WTC11 (cell line): ENCODE results near the gene WSB2. TPM values are rescaled to one million over a fixed set of nuclear protein-coding genes. Genes with fewer than 3 reads are reported as not detected.

ENCODE experiments used
- ATAC-seq: fragments of 200-7000 bp; cut with Tn5 transposase; 2 replicates; pipeline ENCODE4 v1.10.0; 2021; ENCODE audit warnings: mild to moderate bottlenecking, moderate library complexity
- CTCF ChIA-PET: fragments of 300-600 bp; sonication (Branson Sonifier 250); formaldehyde crosslinking; loops from one replicate; lab custom pipeline; 2021; ENCODE audit warnings: antibody characterized with exemption; lab: Charles Lee
- POLR2A ChIA-PET: fragments of 350-600 bp; sonication (Branson Sonifier 250); formaldehyde crosslinking; loops from one replicate; lab custom pipeline; 2021; ENCODE audit warnings: antibody characterized with exemption; lab: Charles Lee
- DNase-seq: peaks from one replicate; pipeline ENCODE4 v3.0.0; 2021; ENCODE audit warnings: low spot score
- H3K27ac Mint-ChIP-seq: 2 replicates; pipeline ENCODE4 v1.8.0; 2021; ENCODE audit warnings: mixed read lengths
- H3K27me3 Mint-ChIP-seq: 2 replicates; pipeline ENCODE4 v1.8.0; 2021; ENCODE audit warnings: low read depth, mild to moderate bottlenecking, moderate library complexity, mixed read lengths
- H3K36me3 Mint-ChIP-seq: 2 replicates; pipeline ENCODE4 v1.8.0; 2021; ENCODE audit warnings: mixed read lengths
- H3K4me1 Mint-ChIP-seq: 2 replicates; pipeline ENCODE4 v1.8.0; 2022; ENCODE audit warnings: mixed read lengths
- H3K4me3 Mint-ChIP-seq: 2 replicates; pipeline ENCODE4 v1.8.0; 2021; ENCODE audit warnings: mild to moderate bottlenecking, moderate library complexity, mixed read lengths
- H3K9me3 Mint-ChIP-seq: 2 replicates; pipeline ENCODE4 v1.8.0; 2021; ENCODE audit warnings: mixed read lengths
- AFF4 ChIP-seq: sonication (generic); formaldehyde crosslinking; IDR thresholded peaks from 2 replicates; pipeline ENCODE4 v1.8.1; 2023; ENCODE audit warnings: mild to moderate bottlenecking, missing genetic modification reagents, borderline replicate concordance
- ATF3 ChIP-seq: sonication (generic); formaldehyde crosslinking; conservative IDR thresholded peaks from 2 replicates; pipeline ENCODE4 v1.8.1; 2022; ENCODE audit warnings: mild to moderate bottlenecking, missing genetic modification reagents
- CBFB ChIP-seq: sonication (generic); formaldehyde crosslinking; IDR thresholded peaks from 2 replicates; pipeline ENCODE4 v1.8.1; 2022; ENCODE audit warnings: mild to moderate bottlenecking, low read depth, missing genetic modification reagents
- CREB1 ChIP-seq: sonication (generic); formaldehyde crosslinking; IDR thresholded peaks from 2 replicates; pipeline ENCODE4 v1.8.0; 2023; ENCODE audit warnings: mild to moderate bottlenecking, missing genetic modification reagents
- CTCF ChIP-seq: fragments of 200-600 bp; IDR thresholded peaks from 2 replicates; pipeline ENCODE4 v1.8.0; 2022; ENCODE audit warnings: antibody characterized with exemption
- E2F4 ChIP-seq: sonication (generic); formaldehyde crosslinking; IDR thresholded peaks from 2 replicates; pipeline ENCODE4 v1.8.1; 2022; ENCODE audit warnings: low read depth, mild to moderate bottlenecking, moderate library complexity, missing genetic modification reagents, borderline replicate concordance
- EMX1 ChIP-seq: fragments of 250-450 bp; sonication (Bioruptor Pico); IDR thresholded peaks from 2 replicates; pipeline ENCODE4 v1.8.0; 2021; ENCODE audit warnings: mild to moderate bottlenecking
- ESRRA ChIP-seq: sonication (generic); formaldehyde crosslinking; IDR thresholded peaks from 2 replicates; pipeline ENCODE4 v1.8.1; 2022; ENCODE audit warnings: mild to moderate bottlenecking, missing genetic modification reagents, borderline replicate concordance
- FOXJ3 ChIP-seq: sonication (generic); formaldehyde crosslinking; IDR thresholded peaks from 2 replicates; pipeline ENCODE4 v1.9.0; 2021; ENCODE audit warnings: missing genetic modification reagents, mild to moderate bottlenecking, borderline replicate concordance
- FOXK1 ChIP-seq: sonication (generic); formaldehyde crosslinking; IDR thresholded peaks from 2 replicates; pipeline ENCODE4 v1.8.0; 2022; ENCODE audit warnings: mild to moderate bottlenecking, moderate library complexity, missing genetic modification reagents
- HMGXB4 ChIP-seq: sonication (generic); formaldehyde crosslinking; IDR thresholded peaks from 2 replicates; pipeline ENCODE4 v1.8.1; 2023; ENCODE audit warnings: mild to moderate bottlenecking, moderate library complexity, missing genetic modification reagents
- IRF1 ChIP-seq: sonication (generic); formaldehyde crosslinking; IDR thresholded peaks from 2 replicates; pipeline ENCODE4 v1.8.0; 2023; ENCODE audit warnings: missing genetic modification reagents
- JAZF1 ChIP-seq: fragments of 250-450 bp; sonication (Bioruptor Pico); IDR thresholded peaks from 2 replicates; pipeline ENCODE4 v1.9.0; 2021; ENCODE audit warnings: moderate library complexity, mild to moderate bottlenecking, inconsistent platforms
- JUN ChIP-seq: sonication (generic); formaldehyde crosslinking; IDR thresholded peaks from 2 replicates; pipeline ENCODE4 v1.8.0; 2023; ENCODE audit warnings: mild to moderate bottlenecking, missing genetic modification reagents
- NFATC4 ChIP-seq: fragments of 250-450 bp; sonication (Bioruptor Pico); IDR thresholded peaks from 2 replicates; pipeline ENCODE4 v1.9.0; 2021; ENCODE audit warnings: mild to moderate bottlenecking
- SP1 ChIP-seq: sonication (generic); formaldehyde crosslinking; conservative IDR thresholded peaks from 2 replicates; pipeline ENCODE4 v1.8.1; 2022; ENCODE audit warnings: missing genetic modification reagents
- TCF7 ChIP-seq: sonication (generic); formaldehyde crosslinking; IDR thresholded peaks from 2 replicates; pipeline ENCODE4 v1.8.0; 2022; ENCODE audit warnings: mild to moderate bottlenecking, low read depth, missing genetic modification reagents, moderate library complexity
- TEAD1 ChIP-seq: sonication (generic); formaldehyde crosslinking; IDR thresholded peaks from 2 replicates; pipeline ENCODE4 v1.8.0; 2022; ENCODE audit warnings: mild to moderate bottlenecking, missing genetic modification reagents
- ZBTB21 ChIP-seq: sonication (generic); formaldehyde crosslinking; IDR thresholded peaks from 2 replicates; pipeline ENCODE4 v1.8.1; 2023; ENCODE audit warnings: mild to moderate bottlenecking, missing genetic modification reagents, borderline replicate concordance
- ZNF121 ChIP-seq: sonication (generic); formaldehyde crosslinking; IDR thresholded peaks from 2 replicates; pipeline ENCODE4 v1.8.0; 2023; ENCODE audit warnings: missing genetic modification reagents
- ZNF138 ChIP-seq: sonication (generic); formaldehyde crosslinking; conservative IDR thresholded peaks from 2 replicates; pipeline ENCODE4 v1.8.1; 2022; ENCODE audit warnings: mild to moderate bottlenecking, moderate library complexity, missing genetic modification reagents
- ZNF423 ChIP-seq: fragments of 250-450 bp; sonication (Bioruptor Pico); IDR thresholded peaks from 2 replicates; pipeline ENCODE4 v2.1.2; 2022; ENCODE audit warnings: mild to moderate bottlenecking, moderate library complexity
- ZNF512 ChIP-seq: sonication (generic); formaldehyde crosslinking; IDR thresholded peaks from 2 replicates; pipeline ENCODE4 v1.8.1; 2022; ENCODE audit warnings: missing genetic modification reagents, borderline replicate concordance
- total RNA-seq: library from RNA; stranded (reverse); gene quantifications from 3 replicates; pipeline ENCODE4 v1.2.3, GENCODE V29; 2021

The WSB2 gene
- total RNA-seq, 1 experiment from 2014 or later = 74.2 TPM

GRCh38 chr12:118055144-118055557, 5.8 kb downstream of the WSB2 start:
- peaks cover 30% of the 10 kb centered on the region for H3K4me1 Mint-ChIP-seq
- POLR2A ChIA-PET = no interaction called here
- peak; percentile 77 for DNase-seq
- CTCF ChIA-PET = interaction anchor here (0.6 to 3.2 kb wide), 9 partner anchors 10 to 893 kb away, joined by 3 to 44 read pairs (median 4); no protein-coding TSS in a partner anchor
- H3K4me3 Mint-ChIP-seq = no peak overlapping the region
- peaks cover 23% of the 10 kb centered on the region for H3K36me3 Mint-ChIP-seq
- no peaks in the 10 kb centered on the region for H3K27me3 Mint-ChIP-seq
- H3K9me3 Mint-ChIP-seq = no peaks in the 10 kb centered on the region
- TF ChIP-seq ATF3 (CRISPR knock-in tag) (no peak), TCF7 (CRISPR knock-in tag) (no peak), CTCF (peak; percentile 42; the same call in 1 of the 2 replicates), ZNF423 (CRISPR knock-in tag) (no peak), FOXK1 (CRISPR knock-in tag) (no peak), CREB1 (CRISPR knock-in tag) (no peak), ZNF121 (CRISPR knock-in tag) (no peak)
- ATAC-seq = peak; percentile 71
- H3K27ac Mint-ChIP-seq = no peak overlapping the region

- Mint-ChIP-seq H3K4me3 (no peak overlapping the region), H3K36me3 (peaks cover 38% of the 10 kb centered on the region), H3K4me1 (peaks cover 17% of the 10 kb centered on the region), H3K9me3 (no peaks in the 10 kb centered on the region), H3K27ac (peak overlapping the region; percentile 69), H3K27me3 (no peaks in the 10 kb centered on the region)
- no peak for DNase-seq
- ChIA-PET CTCF (interaction anchor here (3.2 kb wide), 1 partner anchor 178 kb away, joined by 13 read pairs; no protein-coding TSS in a partner anchor), POLR2A (no interaction called here)
- no peak for ATAC-seq
- TF ChIP-seq IRF1 (CRISPR knock-in tag) (no peak), JUN (no peak), HMGXB4 (CRISPR knock-in tag) (no peak), ZNF512 (CRISPR knock-in tag) (no peak), AFF4 (no peak), ZBTB21 (CRISPR knock-in tag) (no peak), ZNF138 (CRISPR knock-in tag) (no peak), TEAD1 (CRISPR knock-in tag) (no peak), FOXK1 (CRISPR knock-in tag) (no peak), NFATC4 (CRISPR knock-in tag) (no peak), CBFB (CRISPR knock-in tag) (no peak), JAZF1 (CRISPR knock-in tag) (no peak), FOXJ3 (CRISPR knock-in tag) (no peak), EMX1 (CRISPR knock-in tag) (no peak), ESRRA (CRISPR knock-in tag) (no peak), SP1 (no peak), E2F4 (CRISPR knock-in tag) (no peak), ZNF121 (CRISPR knock-in tag) (no peak)
Observed at GRCh38 chr12:118053071-118053985, 7.7 kb downstream of the WSB2 start.
